Activated naive CD8-positive, alpha-beta T cell treated with anti-CD3 and anti-CD28 coated beads for 36 hours (primary cell): ENCODE measurements around the gene UBE3D. TPM values are rescaled to one million over a fixed set of nuclear protein-coding genes. Genes with fewer than 3 reads are reported as not detected.
"Not testable (repeated sequence)": the region's sequence is repeated elsewhere in the genome, so short reads cannot be mapped to it uniquely, and the experiment has no call there.

ENCODE experiments used
- DNase-seq: peaks from one replicate; pipeline ENCODE4 v3.0.0; 2021
- H3K27ac Mint-ChIP-seq: one replicate; pipeline ENCODE4 v1.8.0; 2022; ENCODE audit warnings: mild to moderate bottlenecking, moderate library complexity, mixed read lengths
- H3K27me3 Mint-ChIP-seq: one replicate; pipeline ENCODE4 v1.8.0; 2022; ENCODE audit warnings: mild to moderate bottlenecking, mixed read lengths
- H3K36me3 Mint-ChIP-seq: one replicate; pipeline ENCODE4 v1.8.0; 2021; ENCODE audit warnings: mild to moderate bottlenecking, mixed read lengths
- H3K4me1 Mint-ChIP-seq: one replicate; pipeline ENCODE4 v1.8.0; 2021; ENCODE audit warnings: mixed read lengths
- H3K4me3 Mint-ChIP-seq: one replicate; pipeline ENCODE4 v1.8.0; 2022; ENCODE audit warnings: mild to moderate bottlenecking, moderate library complexity, mixed read lengths
- H3K9me3 Mint-ChIP-seq: one replicate; pipeline ENCODE4 v1.8.0; 2022; ENCODE audit warnings: mixed read lengths
- total RNA-seq, 2 experiments: library from RNA; stranded (reverse); gene quantifications; one replicate each; pipeline ENCODE4 v1.2.3, GENCODE V29; 2021

The UBE3D gene
- total RNA-seq, 2 experiments from 2014 or later, result 7.1 to 8.2 TPM

GRCh38 chr6:83019741-83020140 lies 45.9 kb downstream of the UBE3D start:
- Mint-ChIP-seq H3K27me3 (no peaks in the 10 kb centered on the region), H3K4me1 (no peaks in the 10 kb centered on the region), H3K9me3 (no peaks in the 10 kb centered on the region), H3K4me3 (no peak overlapping the region), H3K36me3 (peaks cover 60% of the 10 kb centered on the region), H3K27ac (no peak overlapping the region)
- DNase-seq, result no peak

- not testable (repeated sequence) for H3K4me3 Mint-ChIP-seq, H3K4me1 Mint-ChIP-seq, DNase-seq, H3K27ac Mint-ChIP-seq, H3K9me3 Mint-ChIP-seq, H3K27me3 Mint-ChIP-seq
- H3K36me3 Mint-ChIP-seq, result peaks cover 45% of the 10 kb centered on the region
Observed at GRCh38 chr6:83011131-83011530, 54.5 kb downstream of the UBE3D start.

GRCh38 chr6:83008626-83009025 lies 57.0 kb downstream of the UBE3D start:
- H3K9me3 Mint-ChIP-seq, result no peaks in the 10 kb centered on the region
- peaks cover 25% of the 10 kb centered on the region for H3K36me3 Mint-ChIP-seq
- H3K27me3 Mint-ChIP-seq, result no peaks in the 10 kb centered on the region
- no peak overlapping the region for H3K4me3 Mint-ChIP-seq
- no peak for DNase-seq
- no peak overlapping the region for H3K27ac Mint-ChIP-seq
- peaks cover 7% of the 10 kb centered on the region for H3K4me1 Mint-ChIP-seq

GRCh38 chr6:83006270-83006905 lies 59.3 kb downstream of the UBE3D start:
- Mint-ChIP-seq H3K27me3 (no peaks in the 10 kb centered on the region), H3K4me1 (peaks cover 7% of the 10 kb centered on the region), H3K9me3 (peaks cover 2% of the 10 kb centered on the region), H3K36me3 (peaks cover 8% of the 10 kb centered on the region), H3K27ac (no peak overlapping the region), H3K4me3 (no peak overlapping the region)
- no peak for DNase-seq

- Mint-ChIP-seq H3K4me3 (no peak overlapping the region), H3K27me3 (no peaks in the 10 kb centered on the region), H3K9me3 (no peaks in the 10 kb centered on the region)
Observed at GRCh38 chr6:82996156-82996555, 69.5 kb downstream of the UBE3D start.

GRCh38 chr6:82995066-82995465 lies 70.6 kb downstream of the UBE3D start:
- Mint-ChIP-seq H3K4me3 (no peak overlapping the region), H3K4me1 (no peaks in the 10 kb centered on the region), H3K36me3 (peaks cover 35% of the 10 kb centered on the region), H3K9me3 (no peaks in the 10 kb centered on the region), H3K27me3 (no peaks in the 10 kb centered on the region), H3K27ac (no peak overlapping the region)
- no peak for DNase-seq

More at GRCh38 chr6:82996156-82996555, 69.5 kb downstream of the UBE3D start:
- Mint-ChIP-seq H3K36me3 (peaks cover 40% of the 10 kb centered on the region), H3K4me1 (no peaks in the 10 kb centered on the region), H3K27ac (no peak overlapping the region)
- DNase-seq, result no peak

GRCh38 chr6:82989736-82990290 lies 75.8 kb downstream of the UBE3D start:
- H3K4me1 Mint-ChIP-seq, result no peaks in the 10 kb centered on the region
- peaks cover 17% of the 10 kb centered on the region for H3K36me3 Mint-ChIP-seq
- H3K9me3 Mint-ChIP-seq, result no peaks in the 10 kb centered on the region
- H3K27ac Mint-ChIP-seq, result no peak overlapping the region
- H3K27me3 Mint-ChIP-seq, result no peaks in the 10 kb centered on the region
- DNase-seq, result no peak
- no peak overlapping the region for H3K4me3 Mint-ChIP-seq

GRCh38 chr6:82988930-82989351 lies 76.7 kb downstream of the UBE3D start:
- Mint-ChIP-seq H3K27ac (no peak overlapping the region), H3K36me3 (peaks cover 10% of the 10 kb centered on the region), H3K4me3 (no peak overlapping the region), H3K9me3 (no peaks in the 10 kb centered on the region), H3K4me1 (no peaks in the 10 kb centered on the region), H3K27me3 (no peaks in the 10 kb centered on the region)
- no peak for DNase-seq

- H3K27ac Mint-ChIP-seq, result no peak overlapping the region
- DNase-seq, result no peak
- no peaks in the 10 kb centered on the region for H3K27me3 Mint-ChIP-seq
- no peaks in the 10 kb centered on the region for H3K4me1 Mint-ChIP-seq
- H3K36me3 Mint-ChIP-seq, result peaks cover 5% of the 10 kb centered on the region
- no peaks in the 10 kb centered on the region for H3K9me3 Mint-ChIP-seq
- no peak overlapping the region for H3K4me3 Mint-ChIP-seq
Observed at GRCh38 chr6:82987951-82988350, 77.7 kb downstream of the UBE3D start.

- Mint-ChIP-seq H3K27ac (no peak overlapping the region), H3K27me3 (no peaks in the 10 kb centered on the region), H3K9me3 (no peaks in the 10 kb centered on the region), H3K4me3 (no peak overlapping the region), H3K36me3 (no peaks in the 10 kb centered on the region), H3K4me1 (no peaks in the 10 kb centered on the region)
- no peak for DNase-seq
Observed at GRCh38 chr6:82987416-82987815, 78.2 kb downstream of the UBE3D start.

GRCh38 chr6:82984720-82985119 lies 80.9 kb downstream of the UBE3D start:
- Mint-ChIP-seq H3K9me3 (no peaks in the 10 kb centered on the region), H3K27ac (no peak overlapping the region)

GRCh38 chr6:82980086-82980485 lies 85.6 kb downstream of the UBE3D start:
- no peak overlapping the region for H3K4me3 Mint-ChIP-seq
- no peaks in the 10 kb centered on the region for H3K4me1 Mint-ChIP-seq
- H3K36me3 Mint-ChIP-seq, result peaks cover 3% of the 10 kb centered on the region
- no peak overlapping the region for H3K27ac Mint-ChIP-seq
- DNase-seq, result no peak
- H3K9me3 Mint-ChIP-seq, result no peaks in the 10 kb centered on the region
- H3K27me3 Mint-ChIP-seq, result no peaks in the 10 kb centered on the region

More at GRCh38 chr6:82984720-82985119, 80.9 kb downstream of the UBE3D start:
- no peaks in the 10 kb centered on the region for H3K36me3 Mint-ChIP-seq
- no peak overlapping the region for H3K4me3 Mint-ChIP-seq
- no peak for DNase-seq
- no peaks in the 10 kb centered on the region for H3K4me1 Mint-ChIP-seq
- no peaks in the 10 kb centered on the region for H3K27me3 Mint-ChIP-seq

- Mint-ChIP-seq H3K4me3 (no peak overlapping the region), H3K4me1 (no peaks in the 10 kb centered on the region), H3K9me3 (no peaks in the 10 kb centered on the region), H3K27me3 (no peaks in the 10 kb centered on the region), H3K36me3 (peaks cover 3% of the 10 kb centered on the region), H3K27ac (no peak overlapping the region)
- DNase-seq, result no peak
Observed at GRCh38 chr6:82979657-82980056, 86.0 kb downstream of the UBE3D start.

GRCh38 chr6:82978362-82978945 lies 87.2 kb downstream of the UBE3D start:
- Mint-ChIP-seq H3K27me3 (no peaks in the 10 kb centered on the region), H3K36me3 (peaks cover 3% of the 10 kb centered on the region), H3K4me3 (no peak overlapping the region), H3K27ac (no peak overlapping the region), H3K4me1 (no peaks in the 10 kb centered on the region), H3K9me3 (no peaks in the 10 kb centered on the region)
- no peak for DNase-seq

GRCh38 chr6:82976179-82976578 lies 89.5 kb downstream of the UBE3D start:
- Mint-ChIP-seq H3K27me3 (no peaks in the 10 kb centered on the region), H3K36me3 (peaks cover 3% of the 10 kb centered on the region), H3K4me3 (no peak overlapping the region), H3K27ac (no peak overlapping the region), H3K9me3 (no peaks in the 10 kb centered on the region), H3K4me1 (no peaks in the 10 kb centered on the region)
- DNase-seq, result no peak
